Adrenal gland (tissue), 12 donors: ENCODE results near the gene CEP192. TPM values are rescaled to one million over a fixed set of nuclear protein-coding genes. Genes with fewer than 3 reads are reported as not detected.

ENCODE experiments used
- DNase-seq, 7 donors: peaks; one replicate each; pipeline ENCODE4 v3.0.0-alpha.2; 2019 to 2020
- H3K27ac ChIP-seq, 5 donors: fragments of 200-600 bp; sonication (generic) in 4 of 5; 1 replicate in 3 of 5; 2 replicates in 2 of 5; pipeline versions ENCODE4 v1.5.1 to v1.8.0; 2016 to 2020; ENCODE audit warnings: mild to moderate bottlenecking in 1 of 5
- H3K27me3 ChIP-seq: fragments of 200-600 bp; 2 replicates; pipeline ENCODE4 v1.8.0; 2021
- H3K36me3 ChIP-seq, 2 donors: fragments of 200-600 bp; replicated peaks in 1 of 2; 1 replicate in 1 of 2; 2 replicates in 1 of 2; pipeline versions ENCODE4 v1.5.1 to v1.8.0; 2018 to 2022
- H3K4me1 ChIP-seq, 2 donors: fragments of 200-600 bp; replicated peaks in 1 of 2; 1 replicate in 1 of 2; 2 replicates in 1 of 2; pipeline versions ENCODE4 v1.5.1 to v1.8.0; 2018 to 2021
- H3K4me3 ChIP-seq, 4 donors: fragments of 200-600 bp; sonication (generic) in 3 of 4; one replicate each; pipeline ENCODE4 v1.5.1; 2016 to 2018
- H3K9me3 ChIP-seq, 3 donors: fragments of 200-600 bp; sonication (generic) in 1 of 3; replicated peaks in 1 of 3; 1 replicate in 2 of 3; 2 replicates in 1 of 3; pipeline versions ENCODE4 v1.5.1 to v1.8.0; 2016 to 2021
- CTCF ChIP-seq, 6 experiments: fragments of 450-650 bp in 4 of 6; fragments of 200-600 bp in 2 of 6; sonication (generic) in 1 of 6; IDR thresholded peaks; 1 replicate in 5 of 6; 2 replicates in 1 of 6; pipeline versions ENCODE4 v1.5.1 to v1.8.0; 2016 to 2021; ENCODE audit warnings: antibody characterized with exemption in 6 of 6, mild to moderate bottlenecking in 2 of 6, moderate library complexity in 1 of 6
- POLR2A ChIP-seq, 2 donors: fragments of 450-650 bp; IDR thresholded peaks; one replicate each; pipeline ENCODE4 v1.6.1; 2017; ENCODE audit warnings: antibody characterized with exemption in 2 of 2, mild to moderate bottlenecking in 2 of 2, moderate library complexity in 1 of 2
- WGBS, 4 donors: extraction: QIAGEN DNeasy Blood & Tissue Kit in 2 of 4; methylation state at CpG; one replicate each; pipeline versions ENCODE4 v1.1.5 to v1.1.7; 2013 to 2017; 5-methylcytosine and 5-hydroxymethylcytosine counted together
- intact Hi-C, 2 donors: fragments of 100-400 bp; cut with DNase I; formaldehyde crosslinking; loops; one replicate each; pipeline versions ENCODE4 v1.14.1 to v1.15.0; 2022 to 2023
- polyA plus RNA-seq, 3 donors: library from polyadenylated mRNA; stranded (reverse); fragments of 200-250 nt in 2 of 3; fragments of 350-450 nt in 1 of 3; fragmentation: Illumina TruSeq in 1 of 3; extraction: RNeasy Lipid Tissue Mini Kit (QIAGEN cat#74804) in 1 of 3; gene quantifications; one replicate each; pipeline ENCODE4 v1.2.3, GENCODE V29; 2013 to 2014
- total RNA-seq, 9 donors: library from RNA; depleted of rRNA in 4 of 9; stranded (reverse); fragments of >200 nt in 4 of 9; fragments of 120-200 nt in 1 of 9; fragmentation: NEBNext Ultra II Directional in 1 of 9; extraction: Animal tissue kit (Norgen Biotek cat#: 25700) in 1 of 9; gene quantifications; one replicate each; pipeline versions ENCODE4 v1.1.0 to v1.2.4, GENCODE V29; 2013 to 2023
- donor health status: healthy with polysubstance abuse.
- donor health status: Bipolar disorder and iron deficiency.
- donor health status: DM: yes; HTN: yes; CAD: no.
- donor health status: DM: no; HTN: no; CAD: no.
- donor health status: DM: no; HTN: no; CAD: no.
- donor health status: DM: yes; HTN: yes; CAD: no.

CEP192 gene
- total and polyA plus RNA-seq, 12 donors = 7.5 to 36.8 (median 16.3) TPM

GRCh38 chr18:12998332-12999060, 7.3 kb downstream of the CEP192 start:
- Histone ChIP-seq H3K27ac (no peak overlapping the region), H3K4me1 (peaks cover 13 to 17% of the 10 kb centered on the region in 2 donors), H3K9me3 (no peaks in the 10 kb centered on the region), H3K4me3 (no peak overlapping the region), H3K36me3 (peaks cover 0 to 12% of the 10 kb centered on the region in 2 donors), H3K27me3 (no peaks in the 10 kb centered on the region)
- intact Hi-C loops = no loop called here
- TF ChIP-seq CTCF (IDR thresholded peaks at IDR 0.05) (no peak), POLR2A (IDR thresholded peaks at IDR 0.05) (no peak)
- DNase-seq = no peak
- 89 to 93% (median 92%) methylated on average over 6 of the region's 6 CpGs for WGBS, 4 donors

- intact Hi-C loops = no loop called here
- Histone ChIP-seq H3K27ac (no peak overlapping the region), H3K27me3 (no peaks in the 10 kb centered on the region), H3K36me3 (peaks cover 0 to 12% of the 10 kb centered on the region in 2 donors), H3K4me1 (no peaks in the 10 kb centered on the region), H3K4me3 (no peak overlapping the region), H3K9me3 (no peaks in the 10 kb centered on the region)
- WGBS, 4 donors = 70 to 73% (median 72%) methylated on average over 7 of the region's 7 CpGs
- TF ChIP-seq CTCF (IDR thresholded peaks at IDR 0.05) (peak in 5 of 6 experiments; percentile 7 to 46 (median 26)), POLR2A (IDR thresholded peaks at IDR 0.05) (no peak)
- peak in 6 of 7 donors; percentile 26 to 55 (median 41) for DNase-seq
These were observed 12.3 kb downstream of the CEP192 start for GRCh38 chr18:13003466-13003896.

- TF ChIP-seq POLR2A (IDR thresholded peaks at IDR 0.05) (no peak), CTCF (IDR thresholded peaks at IDR 0.05) (no peak)
- no peak for DNase-seq
- H3K27me3 ChIP-seq = no peaks in the 10 kb centered on the region
- 87 to 92% (median 90%) methylated on average over 8 of the region's 8 CpGs for WGBS, 4 donors
- H3K9me3 ChIP-seq = no peaks in the 10 kb centered on the region
- no peak overlapping the region for H3K4me3 ChIP-seq
- intact Hi-C loops = no loop called here
- no peaks in the 10 kb centered on the region for H3K4me1 ChIP-seq
- no peak overlapping the region for H3K27ac ChIP-seq
- peaks cover 0 to 16% of the 10 kb centered on the region in 2 donors for H3K36me3 ChIP-seq
These were observed 13.2 kb downstream of the CEP192 start for GRCh38 chr18:13004396-13004795.

- WGBS, 4 donors = 89 to 100% (median 95%) methylated on average over 1 of the region's 1 CpG
- Histone ChIP-seq H3K36me3 (peaks cover 0 to 23% of the 10 kb centered on the region in 2 donors), H3K27ac (no peak overlapping the region), H3K9me3 (no peaks in the 10 kb centered on the region), H3K4me1 (no peaks in the 10 kb centered on the region), H3K27me3 (no peaks in the 10 kb centered on the region), H3K4me3 (no peak overlapping the region)
- TF ChIP-seq POLR2A (IDR thresholded peaks at IDR 0.05) (no peak), CTCF (IDR thresholded peaks at IDR 0.05) (no peak)
- intact Hi-C loops = no loop called here
- no peak for DNase-seq
These were observed 14.1 kb downstream of the CEP192 start for GRCh38 chr18:13005289-13005688.
